ENCODE measurements around the gene RPS16. TPM values are rescaled to one million over a fixed set of nuclear protein-coding genes. Genes with fewer than 3 reads are reported as not detected.

The RPS16 gene
- total and polyA plus RNA-seq, 9 of the 15 experiments (the other 6 are each of a cell fraction or from before 2014, with no cell fraction given), result 82.6 to 3,671 (median 2,204) TPM

DNA sequence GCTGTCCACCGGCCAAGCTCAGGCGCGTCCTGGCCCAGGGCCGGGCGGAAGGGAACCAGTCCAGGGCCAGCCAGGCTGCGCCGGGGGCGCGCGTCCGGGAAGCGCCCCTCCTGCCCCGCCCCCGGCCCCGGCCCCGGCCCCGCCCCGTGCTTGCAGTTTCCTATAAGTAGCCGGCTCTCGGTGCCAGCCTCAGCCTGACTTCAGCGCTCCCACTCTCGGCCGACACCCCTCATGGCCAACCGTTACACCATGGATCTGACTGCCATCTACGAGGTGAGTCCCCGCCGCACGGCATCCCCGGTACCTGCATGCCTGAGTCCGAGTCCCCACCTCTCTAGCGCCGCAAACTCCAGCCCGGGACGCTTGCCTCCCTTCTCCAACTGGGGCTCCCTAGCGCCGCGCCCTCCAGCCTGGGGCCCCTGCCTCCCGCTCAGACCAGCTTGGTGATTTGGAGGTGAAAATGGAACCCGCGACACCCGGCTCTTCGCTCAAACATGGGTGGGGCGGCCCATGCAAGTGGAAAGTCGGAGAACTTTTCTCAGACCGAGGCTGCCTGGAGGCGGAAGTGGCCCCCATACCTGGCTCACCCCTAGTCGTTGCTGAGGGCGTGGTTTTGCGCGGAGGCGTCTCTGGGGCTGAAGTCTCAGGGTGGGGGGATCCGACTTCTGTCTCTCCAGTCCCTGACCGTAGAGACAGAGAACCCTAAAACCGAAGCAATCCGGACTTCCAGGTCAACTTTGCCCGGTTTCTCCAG, 28.9 kb downstream of the RPS16 start, which contains the start of gene ZFP36 (continued):
- TF ChIP-seq, protein P1, sequence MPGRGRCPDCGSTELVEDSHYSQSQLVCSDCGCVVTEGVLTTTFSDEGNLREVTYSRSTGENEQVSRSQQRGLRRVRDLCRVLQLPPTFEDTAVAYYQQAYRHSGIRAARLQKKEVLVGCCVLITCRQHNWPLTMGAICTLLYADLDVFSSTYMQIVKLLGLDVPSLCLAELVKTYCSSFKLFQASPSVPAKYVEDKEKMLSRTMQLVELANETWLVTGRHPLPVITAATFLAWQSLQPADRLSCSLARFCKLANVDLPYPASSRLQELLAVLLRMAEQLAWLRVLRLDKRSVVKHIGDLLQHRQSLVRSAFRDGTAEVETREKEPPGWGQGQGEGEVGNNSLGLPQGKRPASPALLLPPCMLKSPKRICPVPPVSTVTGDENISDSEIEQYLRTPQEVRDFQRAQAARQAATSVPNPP (IDR thresholded peaks at IDR 0.05; ENCODE audit: borderline replicate concordance, insufficient read depth, insufficient read length), result no peak
- TF ChIP-seq RBM25 (IDR thresholded peaks at IDR 0.05; ENCODE audit: low read depth, low read length, severe bottlenecking), result no peak
- peak; percentile 74; the same call in 1 of the 2 replicates for TF ChIP-seq ELF1 (tag; IDR thresholded peaks at IDR 0.05)
- TF ChIP-seq ZNF224 (CRISPR knock-in tag; IDR thresholded peaks at IDR 0.05), result no peak
- TF ChIP-seq MEF2D (tag; conservative IDR thresholded peaks at IDR 0.05; ENCODE audit: low read depth), result no peak
- no peak for TF ChIP-seq STAT5B (CRISPR knock-in tag; IDR thresholded peaks at IDR 0.05)
- TF ChIP-seq ZNF695 (CRISPR knock-in tag; IDR thresholded peaks at IDR 0.05), result no peak
- TF ChIP-seq NR4A1 (CRISPR knock-in tag; IDR thresholded peaks at IDR 0.05), result no peak
- TF ChIP-seq NR4A1 (tag; IDR thresholded peaks at IDR 0.05), result no peak
- TF ChIP-seq SNIP1 (IDR thresholded peaks at IDR 0.05; ENCODE audit: low read depth), result no peak
- TF ChIP-seq, protein P2, sequence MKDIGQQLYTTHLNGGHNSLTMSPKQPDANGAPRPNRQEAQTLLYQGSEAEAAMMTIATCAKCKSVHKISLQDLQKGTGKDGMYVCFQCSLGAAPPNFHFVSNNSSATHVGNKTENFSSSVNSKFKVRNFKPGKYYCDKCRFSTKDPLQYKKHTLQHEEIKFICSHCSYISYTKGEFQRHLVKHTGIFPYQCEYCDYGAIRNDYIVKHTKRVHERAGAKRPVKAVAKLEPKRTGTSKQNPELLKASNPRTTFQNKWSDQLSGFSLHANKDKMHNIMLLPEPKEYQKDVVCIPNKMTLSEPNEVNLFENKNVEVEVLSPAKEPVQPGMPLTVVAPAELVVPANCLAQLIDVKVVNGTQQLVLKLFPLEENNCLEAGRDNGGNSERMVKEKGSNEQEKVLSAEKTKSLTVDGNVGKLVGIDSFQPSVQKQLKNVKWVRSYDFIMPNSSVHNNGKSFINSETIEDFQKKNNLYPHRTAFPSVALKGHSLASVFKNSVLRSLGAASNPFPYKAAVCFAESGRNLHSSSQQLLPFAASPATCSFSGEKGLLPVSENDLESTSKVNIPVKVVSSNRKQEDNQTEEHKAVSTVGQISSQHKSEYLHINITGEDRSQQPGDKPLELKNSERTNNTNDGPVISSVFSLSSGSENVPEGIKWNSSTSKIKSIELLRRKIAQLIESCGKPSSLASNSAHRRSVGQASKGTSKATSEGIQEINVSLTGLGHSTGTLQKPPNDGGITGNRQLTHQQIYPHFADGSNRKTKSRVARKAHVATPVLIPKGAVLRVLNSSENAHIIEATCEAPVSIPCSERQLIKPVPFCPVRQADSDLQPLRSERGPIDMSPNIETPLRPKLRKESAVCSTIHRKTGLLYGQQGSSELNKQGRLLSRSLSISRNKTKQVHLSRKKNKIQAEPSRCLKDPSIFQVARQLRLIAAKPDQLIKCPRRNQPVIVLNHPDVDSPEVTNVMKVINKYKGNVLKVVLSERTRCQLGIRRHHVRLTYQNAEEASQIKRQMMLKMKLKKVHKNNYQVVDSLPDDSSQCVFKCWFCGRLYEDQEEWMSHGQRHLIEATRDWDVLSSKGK (CRISPR knock-in tag; IDR thresholded peaks at IDR 0.05), result no peak
- TF ChIP-seq MTA2 (IDR thresholded peaks at IDR 0.05; ENCODE audit: low read depth), result no peak
- TF ChIP-seq FOXP1 (CRISPR knock-in tag; IDR thresholded peaks at IDR 0.05), result no peak; the same call in 1 of the 2 replicates
- TF ChIP-seq, protein P3, sequence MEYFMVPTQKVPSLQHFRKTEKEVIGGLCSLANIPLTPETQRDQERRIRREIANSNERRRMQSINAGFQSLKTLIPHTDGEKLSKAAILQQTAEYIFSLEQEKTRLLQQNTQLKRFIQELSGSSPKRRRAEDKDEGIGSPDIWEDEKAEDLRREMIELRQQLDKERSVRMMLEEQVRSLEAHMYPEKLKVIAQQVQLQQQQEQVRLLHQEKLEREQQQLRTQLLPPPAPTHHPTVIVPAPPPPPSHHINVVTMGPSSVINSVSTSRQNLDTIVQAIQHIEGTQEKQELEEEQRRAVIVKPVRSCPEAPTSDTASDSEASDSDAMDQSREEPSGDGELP (CRISPR knock-in tag; IDR thresholded peaks at IDR 0.05; ENCODE audit: borderline replicate concordance), result peak; percentile 61
- no peak for TF ChIP-seq COPS2 (conservative IDR thresholded peaks at IDR 0.05)
- TF ChIP-seq ELF4 (CRISPR knock-in tag; IDR thresholded peaks at IDR 0.05), result 0 out of 2 replicates have a peak, but pooled peaks have one; percentile 14
- TF ChIP-seq RBM22 (IDR thresholded peaks at IDR 0.05; ENCODE audit: low read depth, low read length, poor library complexity, severe bottlenecking), result peak; percentile 90
- TF ChIP-seq, protein P4, sequence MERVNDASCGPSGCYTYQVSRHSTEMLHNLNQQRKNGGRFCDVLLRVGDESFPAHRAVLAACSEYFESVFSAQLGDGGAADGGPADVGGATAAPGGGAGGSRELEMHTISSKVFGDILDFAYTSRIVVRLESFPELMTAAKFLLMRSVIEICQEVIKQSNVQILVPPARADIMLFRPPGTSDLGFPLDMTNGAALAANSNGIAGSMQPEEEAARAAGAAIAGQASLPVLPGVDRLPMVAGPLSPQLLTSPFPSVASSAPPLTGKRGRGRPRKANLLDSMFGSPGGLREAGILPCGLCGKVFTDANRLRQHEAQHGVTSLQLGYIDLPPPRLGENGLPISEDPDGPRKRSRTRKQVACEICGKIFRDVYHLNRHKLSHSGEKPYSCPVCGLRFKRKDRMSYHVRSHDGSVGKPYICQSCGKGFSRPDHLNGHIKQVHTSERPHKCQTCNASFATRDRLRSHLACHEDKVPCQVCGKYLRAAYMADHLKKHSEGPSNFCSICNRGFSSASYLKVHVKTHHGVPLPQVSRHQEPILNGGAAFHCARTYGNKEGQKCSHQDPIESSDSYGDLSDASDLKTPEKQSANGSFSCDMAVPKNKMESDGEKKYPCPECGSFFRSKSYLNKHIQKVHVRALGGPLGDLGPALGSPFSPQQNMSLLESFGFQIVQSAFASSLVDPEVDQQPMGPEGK (CRISPR knock-in tag; IDR thresholded peaks at IDR 0.05; ENCODE audit: borderline replicate concordance), result no peak
- no peak for TF ChIP-seq FOXK2 (conservative IDR thresholded peaks at IDR 0.05 in 1 of 2, IDR thresholded peaks at IDR 0.05 in 1 of 2; ENCODE audit: low read depth in 2 of 2)
- TF ChIP-seq LCOR (CRISPR knock-in tag; IDR thresholded peaks at IDR 0.05), result peak; percentile 81; the same call in 1 of the 2 replicates

Measured in K562 (cell line).